Colonic mucosa (tissue), 4 donors: ENCODE results near the gene ZNF23. TPM values are rescaled to one million over a fixed set of nuclear protein-coding genes. Genes with fewer than 3 reads are reported as not detected.

ENCODE experiments used
- DNase-seq: peaks from one replicate; pipeline ENCODE4 v3.0.0-alpha.2; 2020
- H3K27ac ChIP-seq: fragments of 200-600 bp; one replicate; pipeline ENCODE4 v1.8.0; 2021
- H3K27me3 ChIP-seq: fragments of 200-600 bp; one replicate; pipeline ENCODE4 v1.8.0; 2021
- H3K36me3 ChIP-seq: fragments of 200-600 bp; one replicate; pipeline ENCODE4 v1.8.0; 2021
- H3K4me1 ChIP-seq: fragments of 200-600 bp; one replicate; pipeline ENCODE4 v1.8.0; 2021; ENCODE audit warnings: mild to moderate bottlenecking
- H3K4me3 ChIP-seq: fragments of 200-600 bp; one replicate; pipeline ENCODE4 v1.8.0; 2021
- H3K9ac ChIP-seq, 2 donors: one replicate each; pipeline ENCODE4 v1.7.0; 2013; ENCODE audit warnings: control low read depth in 2 of 2, low read depth in 2 of 2, low read length in 2 of 2
- H3K9me3 ChIP-seq: fragments of 200-600 bp; one replicate; pipeline ENCODE4 v1.8.0; 2021
- CTCF ChIP-seq: fragments of 200-600 bp; IDR thresholded peaks from one replicate; pipeline ENCODE4 v1.8.0; 2022; ENCODE audit warnings: antibody characterized with exemption, mild to moderate bottlenecking
- intact Hi-C: fragments of 100-400 bp; cut with DNase I; formaldehyde crosslinking; loops from one replicate; pipeline ENCODE4 v1.14.1; 2022
- total RNA-seq, 2 donors: library from RNA; stranded (reverse); fragmentation: NEBNext Ultra II Directional in 1 of 2; extraction: Animal tissue kit (Norgen Biotek cat#: 25700) in 1 of 2; gene quantifications; one replicate each; pipeline ENCODE4 v1.2.1, GENCODE V29; 2021
- donor health status: healthy.
- donor health status: DM: no; HTN: no; CAD: no.
- donor health status: DM: no; HTN: no; CAD: no.

The ZNF23 gene
- total RNA-seq, 2 donors from 2014 or later: 5.8 to 6.4 TPM

DNA sequence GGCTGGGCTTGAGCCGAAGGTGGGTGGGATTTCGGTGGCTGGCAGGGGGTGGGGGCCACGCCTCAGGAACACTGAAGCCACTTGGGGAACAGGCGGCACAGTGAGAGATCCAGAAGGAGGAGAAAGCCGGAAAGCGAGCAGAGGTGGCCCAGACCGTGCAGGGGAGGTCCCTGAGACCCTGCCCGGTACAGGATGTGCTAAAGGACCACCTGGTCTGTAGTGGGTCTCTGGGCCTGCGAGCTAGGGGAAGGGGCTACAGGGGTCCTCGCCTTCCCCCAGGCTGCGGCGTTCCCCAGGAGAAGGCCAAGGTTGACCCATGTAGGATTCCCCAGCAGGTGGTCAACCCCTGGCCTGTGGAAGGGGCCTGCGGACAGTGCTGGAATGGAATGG lies 20.0 kb downstream of the ZNF23 start, which contains the start of gene TLE7:
TSS of gene TLE7 (minus strand) at position 4 of the 390 bp plus-strand sequence. CDS start 8,730 bp downstream, outside the sequence.
- no peak within 1 kb of the TSS for H3K9ac ChIP-seq
- no peak within 1 kb of the TSS for H3K27ac ChIP-seq
- no peaks in the 10 kb centered on the region for H3K36me3 ChIP-seq
- H3K27me3 ChIP-seq: no peaks in the 10 kb centered on the region
- DNase-seq: peak; percentile 8
- TF ChIP-seq CTCF: no peak
- H3K4me3 ChIP-seq: no peak within 1 kb of the TSS
- intact Hi-C loops: no loop called here
- no peaks in the 10 kb centered on the region for H3K4me1 ChIP-seq
- H3K9me3 ChIP-seq: peaks cover 6% of the 10 kb centered on the region

DNA sequence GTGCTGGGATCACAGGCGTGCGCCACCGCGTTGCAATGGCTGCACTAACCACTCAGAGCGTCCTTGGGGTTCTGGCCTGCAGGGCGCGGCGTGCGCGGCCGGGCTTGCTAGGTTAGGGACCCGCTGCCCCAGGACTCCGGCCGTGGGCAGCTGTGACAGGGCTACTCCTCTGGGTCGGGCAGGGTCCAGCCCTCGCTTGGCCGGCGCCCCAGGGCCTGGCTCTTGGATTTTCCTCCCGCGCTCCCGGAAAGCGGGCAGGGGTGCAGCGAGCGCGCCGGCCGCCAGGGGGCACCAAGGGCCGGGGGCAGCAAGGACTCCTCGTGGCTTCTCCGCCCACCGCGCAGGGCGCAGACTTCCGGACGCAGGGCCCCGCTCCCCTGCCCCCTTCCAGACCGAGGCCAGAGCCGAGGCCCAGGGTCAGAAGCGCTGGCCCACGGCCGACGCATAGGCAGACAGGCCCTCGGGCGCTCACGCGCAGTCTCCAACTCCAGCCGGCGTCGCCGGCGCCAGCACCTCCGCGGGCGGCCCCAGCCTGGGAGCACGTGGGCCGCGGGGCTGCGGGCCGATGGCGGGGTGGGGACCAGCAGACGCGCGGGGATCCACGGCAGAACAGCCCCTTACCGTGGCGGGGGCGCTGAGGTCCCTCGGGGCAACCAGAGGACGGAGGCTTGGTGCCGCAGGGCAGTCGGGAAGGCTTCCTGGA lies 20.5 kb downstream of the ZNF23 start:
- H3K9me3 ChIP-seq: peaks cover under 1% of the 10 kb centered on the region
- no peaks in the 10 kb centered on the region for H3K4me1 ChIP-seq
- no peak overlapping the region for H3K27ac ChIP-seq
- no peak overlapping the region for H3K9ac ChIP-seq
- intact Hi-C loops: no loop called here
- H3K4me3 ChIP-seq: no peak overlapping the region
- no peaks in the 10 kb centered on the region for H3K27me3 ChIP-seq
- H3K36me3 ChIP-seq: no peaks in the 10 kb centered on the region
- DNase-seq: no peak
- TF ChIP-seq CTCF: no peak

- no peak overlapping the region for H3K27ac ChIP-seq
- no peak for TF ChIP-seq CTCF
- H3K27me3 ChIP-seq: no peaks in the 10 kb centered on the region
These were observed 21.2 kb downstream of the ZNF23 start for GRCh38 chr16:71440669-71441347.

GRCh38 chr16:71439523-71439922 lies 22.5 kb downstream of the ZNF23 start:
- intact Hi-C loops: no loop called here
- Histone ChIP-seq H3K9ac (no peak overlapping the region), H3K4me1 (no peaks in the 10 kb centered on the region)

More at GRCh38 chr16:71440669-71441347, 21.2 kb downstream of the ZNF23 start:
- DNase-seq: no peak
- intact Hi-C loops: no loop called here
- Histone ChIP-seq H3K36me3 (no peaks in the 10 kb centered on the region), H3K9ac (no peak overlapping the region), H3K4me1 (no peaks in the 10 kb centered on the region), H3K4me3 (no peak overlapping the region), H3K9me3 (no peaks in the 10 kb centered on the region)

GRCh38 chr16:71436473-71436872 lies 25.6 kb downstream of the ZNF23 start:
- Histone ChIP-seq H3K27ac (no peak overlapping the region), H3K9me3 (no peaks in the 10 kb centered on the region), H3K36me3 (no peaks in the 10 kb centered on the region), H3K9ac (no peak overlapping the region), H3K4me3 (no peak overlapping the region), H3K4me1 (no peaks in the 10 kb centered on the region), H3K27me3 (no peaks in the 10 kb centered on the region)
- intact Hi-C loops: no loop called here
- no peak for DNase-seq
- TF ChIP-seq CTCF: no peak

More at GRCh38 chr16:71439523-71439922, 22.5 kb downstream of the ZNF23 start:
- no peaks in the 10 kb centered on the region for H3K36me3 ChIP-seq
- no peak overlapping the region for H3K4me3 ChIP-seq
- H3K9me3 ChIP-seq: no peaks in the 10 kb centered on the region
- no peak for TF ChIP-seq CTCF
- DNase-seq: no peak
- H3K27me3 ChIP-seq: no peaks in the 10 kb centered on the region
- H3K27ac ChIP-seq: no peak overlapping the region
